NCI-H2196 treated with DMSO at 0.1 percent for 48 hours (cell line): ENCODE measurements around the gene GSG1L.

Experiments
- DNase-seq: peaks from one replicate; lab custom pipeline; 2025; ENCODE audit not compliant: unreplicated experiment; lab: John Stamatoyannopoulos, UW

GSG1L gene

DNA sequence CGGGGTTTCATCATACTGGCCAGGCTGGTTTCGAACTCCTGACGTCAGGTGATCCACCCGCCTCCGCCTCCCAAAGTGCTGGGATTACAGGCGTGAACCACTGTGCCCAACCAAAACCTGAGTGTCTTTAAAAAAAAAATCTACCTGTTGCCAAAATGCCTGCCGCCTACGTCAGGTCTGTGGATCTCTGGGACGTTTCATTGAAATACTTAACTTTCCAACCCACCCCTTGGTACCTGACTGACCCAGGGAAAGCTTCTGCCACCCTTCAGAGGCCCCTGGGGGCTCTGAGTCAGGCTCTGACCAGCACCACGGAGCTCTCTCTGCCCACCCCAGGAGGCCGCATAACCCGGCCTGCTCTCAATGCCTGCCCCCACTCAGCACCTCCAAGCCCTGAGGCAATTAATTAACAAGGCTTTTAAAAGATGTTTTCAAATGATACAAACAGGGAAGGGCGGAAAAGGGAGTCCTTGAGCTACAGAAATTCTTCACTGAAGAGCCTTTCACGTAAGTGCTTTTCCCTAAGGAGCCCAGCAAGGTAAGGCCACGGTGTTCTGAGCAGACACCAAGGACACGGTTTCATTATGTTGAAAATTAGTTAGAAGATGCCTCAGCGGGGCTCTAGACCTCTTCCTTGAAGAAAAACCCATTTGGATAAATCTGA, 29.3 kb upstream of the GSG1L start:
- DNase-seq: no peak

DNA sequence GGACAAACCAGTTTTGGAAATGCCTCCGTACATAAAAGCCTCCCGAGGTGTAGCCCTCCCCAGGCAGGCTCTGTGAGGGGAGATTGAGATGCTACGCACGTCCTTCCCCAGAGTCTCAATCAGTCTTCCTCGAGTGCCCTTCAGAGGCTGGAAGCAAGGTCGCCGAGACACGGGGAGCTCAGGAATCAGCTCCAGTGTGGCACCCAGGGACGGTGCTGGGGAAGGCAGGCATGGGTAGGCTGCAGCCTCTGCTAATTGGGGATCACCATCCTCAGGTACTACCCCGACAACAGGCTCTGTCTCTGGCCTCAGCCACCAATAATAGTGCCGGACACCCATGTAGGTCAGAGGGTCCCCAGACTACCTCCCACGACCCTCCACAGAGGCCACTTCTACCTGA, 28.1 kb upstream of the GSG1L start:
- no peak for DNase-seq

DNA sequence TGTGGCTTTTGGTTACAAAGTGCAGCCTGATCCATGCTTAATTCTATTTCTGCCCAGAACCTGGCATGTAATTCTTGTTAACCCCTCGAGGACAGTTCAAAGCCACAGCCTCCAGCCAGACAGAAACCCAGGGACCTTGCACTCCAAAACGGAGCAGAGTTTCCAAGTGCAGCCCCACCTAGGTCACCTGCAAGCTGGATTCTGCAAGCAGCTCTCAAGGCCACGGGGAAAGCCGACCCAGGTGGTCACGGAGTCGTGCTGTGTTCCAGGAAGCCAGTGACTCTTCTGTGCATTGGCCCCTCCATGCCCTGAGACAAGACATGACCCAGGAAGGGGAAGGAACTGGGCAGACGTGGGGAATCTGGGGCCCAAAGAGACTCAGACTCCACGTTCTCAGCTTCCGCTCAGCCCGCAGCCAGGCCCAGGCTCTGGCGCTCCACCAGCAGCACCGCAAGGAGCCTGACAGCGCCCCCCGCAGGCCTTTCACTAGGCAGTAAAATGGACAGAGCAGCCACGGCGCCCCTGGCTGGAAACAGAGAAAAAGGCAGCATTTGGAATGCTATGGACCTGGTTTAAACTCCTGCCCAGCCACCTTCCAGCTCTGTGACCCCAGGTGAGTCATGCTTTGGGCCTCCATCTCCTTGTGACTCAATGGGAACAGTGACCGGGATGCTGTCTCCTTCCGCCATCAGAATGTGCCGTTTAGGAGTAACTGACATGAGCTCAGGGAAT, 27.3 kb upstream of the GSG1L start:
- no peak for DNase-seq

DNA sequence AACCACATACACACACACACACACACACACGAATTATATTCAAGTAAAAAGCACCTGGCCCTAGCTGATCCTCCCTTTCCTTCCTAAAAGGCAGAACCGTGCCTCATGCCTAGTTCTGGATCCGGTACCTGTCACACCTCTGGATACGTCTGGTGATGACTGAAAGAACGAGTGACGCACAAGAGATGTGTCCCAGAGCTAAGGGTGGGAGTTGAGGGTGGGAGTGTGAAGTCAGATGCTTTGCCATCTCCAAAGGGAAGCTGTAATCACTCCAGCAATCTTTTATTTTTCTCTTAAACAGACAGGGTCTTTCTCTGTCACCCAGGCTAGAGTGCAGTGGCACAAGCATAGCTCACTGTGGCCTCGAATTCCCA, 26.5 kb upstream of the GSG1L start:
- no peak for DNase-seq

DNA sequence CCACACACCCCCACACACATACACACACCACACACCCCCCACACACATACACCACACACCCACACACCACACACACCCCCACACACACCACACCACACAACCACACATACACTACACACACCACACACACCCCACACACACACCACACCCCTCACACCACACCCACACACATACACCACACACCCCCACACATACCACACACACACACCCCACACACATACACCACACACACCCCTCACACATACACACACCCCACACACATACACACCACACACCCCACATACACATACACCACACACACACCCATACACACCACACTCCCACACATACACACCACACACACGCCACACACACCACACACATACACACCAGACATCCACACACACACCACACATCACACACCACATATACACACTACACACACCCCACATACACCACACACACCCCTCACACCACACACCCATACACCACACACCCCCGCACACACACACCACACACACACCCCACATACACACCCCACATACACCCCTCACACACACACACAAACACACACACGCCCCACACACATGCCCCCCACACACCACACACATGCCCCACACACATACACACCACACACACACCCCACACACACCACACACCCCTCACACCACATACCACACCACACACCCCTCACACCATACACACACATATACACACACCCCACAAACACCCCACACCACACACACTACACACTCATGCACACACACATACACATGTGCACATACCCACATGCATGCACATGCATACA, 25.9 kb upstream of the GSG1L start:
- DNase-seq: no peak

DNA sequence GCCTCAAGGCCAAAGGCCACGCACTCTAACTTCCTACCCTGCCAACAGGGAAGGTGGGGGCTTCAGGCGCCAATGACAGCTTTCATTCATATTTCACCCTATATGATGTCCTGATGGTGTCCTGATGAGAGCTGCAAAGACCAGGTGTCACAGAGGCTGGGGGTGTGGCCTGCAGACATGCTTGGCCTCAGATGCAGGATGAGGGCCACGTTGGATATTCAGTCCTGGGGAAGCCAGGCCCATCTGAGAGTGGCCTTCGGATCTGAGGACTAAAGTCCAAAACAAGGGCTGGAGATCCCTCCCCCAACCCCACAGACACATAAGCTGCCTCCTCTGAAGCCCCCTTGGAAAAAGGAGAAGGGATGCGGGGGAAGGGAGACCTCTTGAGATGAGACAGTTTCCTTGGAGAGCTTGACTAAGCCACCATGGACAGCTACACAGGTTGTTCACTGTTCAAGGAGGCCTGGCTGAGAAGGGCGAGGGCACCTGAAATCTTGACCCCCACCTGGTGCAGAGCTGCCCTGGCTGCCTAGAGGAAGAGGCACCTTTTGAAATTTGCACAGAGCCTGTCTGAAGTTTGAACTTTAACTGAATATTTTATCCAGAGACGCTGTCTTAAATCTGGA, 24.3 kb upstream of the GSG1L start:
- no peak for DNase-seq

DNA sequence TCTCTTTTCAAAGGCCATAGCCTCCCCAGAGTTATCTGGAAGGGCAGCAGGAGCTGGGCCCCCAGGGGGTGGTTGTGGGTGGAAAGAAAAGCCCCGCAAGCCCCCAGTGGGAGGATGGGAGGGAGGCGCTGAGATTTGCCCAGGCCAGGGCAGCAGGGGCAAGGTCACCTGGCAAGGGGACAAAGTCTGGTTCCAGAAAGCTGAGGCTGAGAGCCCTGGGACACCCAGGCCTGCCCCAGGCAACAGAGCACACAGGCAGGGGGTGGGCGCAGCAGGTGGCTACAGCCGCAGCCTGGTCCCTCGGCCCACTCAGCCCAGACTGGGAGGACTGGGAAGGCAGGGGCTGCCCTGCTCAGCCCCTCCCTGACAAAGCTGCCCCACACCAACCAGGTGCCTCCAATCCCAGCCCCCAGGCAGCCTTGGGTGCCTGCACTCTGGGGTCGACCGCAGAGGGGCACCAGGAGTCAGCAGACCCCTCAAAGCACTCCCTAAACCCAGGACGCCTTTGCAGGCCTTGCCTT, 23.7 kb upstream of the GSG1L start:
- DNase-seq: no peak

DNA sequence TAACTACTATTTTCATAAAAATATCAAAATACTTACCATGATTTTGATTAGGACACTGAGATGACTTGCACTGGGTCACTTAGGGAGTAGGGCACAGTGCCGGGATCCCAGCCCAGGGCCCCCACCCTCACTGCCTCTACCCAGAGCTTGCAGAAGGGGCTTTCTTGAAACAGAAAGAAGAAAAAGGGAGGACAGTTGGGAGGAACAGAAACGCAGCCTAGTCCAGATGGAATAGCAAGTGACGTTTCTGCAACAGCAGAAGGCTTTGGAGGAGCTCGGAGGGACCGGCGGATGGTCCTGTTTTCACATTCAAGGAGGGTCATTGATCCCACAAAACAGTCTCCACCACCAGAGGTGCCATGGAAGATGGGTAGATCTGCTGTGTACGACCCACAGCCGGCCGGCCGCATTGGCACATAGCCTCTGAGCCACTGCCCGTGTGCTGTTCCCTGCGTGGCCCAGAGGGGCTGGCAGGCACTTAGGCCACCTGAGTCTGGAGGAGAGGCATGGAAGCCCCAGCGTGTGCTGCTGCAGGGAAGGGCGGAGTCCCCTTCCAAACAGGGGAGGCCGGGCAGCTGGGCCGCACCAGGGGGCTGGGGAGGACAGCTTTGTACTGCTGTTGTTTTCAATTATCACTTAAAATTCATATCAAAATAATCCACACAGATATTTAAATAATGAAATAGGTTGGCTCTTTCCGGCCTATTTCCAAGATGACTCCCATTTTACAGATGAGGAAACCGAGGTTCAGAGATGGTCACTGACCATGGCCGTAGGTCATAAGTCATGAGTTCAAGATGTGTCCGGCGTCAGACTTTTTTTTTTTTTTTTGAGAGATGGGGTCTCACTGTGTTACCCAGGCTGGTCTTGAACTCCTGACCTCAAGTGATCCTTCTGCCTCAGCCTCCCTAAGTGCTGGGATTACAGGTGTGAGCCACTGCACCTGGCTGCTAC, 22.9 kb upstream of the GSG1L start:
- DNase-seq: no peak

DNA sequence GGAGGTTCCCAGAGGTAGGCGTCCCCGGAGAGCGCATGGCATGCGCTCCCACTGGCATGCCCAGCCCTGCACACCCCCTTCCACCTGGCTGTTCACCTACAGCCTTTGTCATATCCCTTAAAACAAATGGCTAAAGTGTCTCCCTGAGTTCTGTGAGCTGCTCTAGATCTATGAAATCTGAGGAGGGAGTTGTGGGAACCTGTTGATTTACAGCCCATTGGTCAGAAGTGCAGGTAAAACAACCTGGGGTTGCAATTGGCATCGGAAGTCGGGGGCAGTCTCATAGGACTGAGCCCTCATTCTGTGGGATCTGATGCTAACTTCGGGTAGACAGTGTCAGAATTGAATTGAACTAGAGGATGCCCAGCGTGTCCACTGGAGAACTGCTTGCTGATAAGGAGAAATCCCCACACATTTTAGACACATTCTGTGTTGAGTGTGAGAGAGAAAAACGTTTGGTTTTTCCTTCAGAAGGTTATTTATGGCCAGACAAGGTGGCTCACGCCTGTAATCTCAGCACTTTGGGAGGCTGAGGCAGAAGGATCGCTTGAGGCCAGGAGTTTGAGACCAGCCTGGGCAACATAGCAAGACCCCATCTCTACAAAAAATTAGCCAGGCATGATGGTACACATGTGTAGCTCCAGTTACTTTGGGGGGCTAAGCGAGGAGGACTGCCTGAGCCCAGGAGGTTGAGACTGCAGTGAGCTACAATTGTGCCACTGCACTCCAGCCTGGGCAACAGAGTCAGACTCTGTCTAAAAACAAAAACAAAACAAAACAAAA, 22.1 kb upstream of the GSG1L start:
- DNase-seq: no peak

DNA sequence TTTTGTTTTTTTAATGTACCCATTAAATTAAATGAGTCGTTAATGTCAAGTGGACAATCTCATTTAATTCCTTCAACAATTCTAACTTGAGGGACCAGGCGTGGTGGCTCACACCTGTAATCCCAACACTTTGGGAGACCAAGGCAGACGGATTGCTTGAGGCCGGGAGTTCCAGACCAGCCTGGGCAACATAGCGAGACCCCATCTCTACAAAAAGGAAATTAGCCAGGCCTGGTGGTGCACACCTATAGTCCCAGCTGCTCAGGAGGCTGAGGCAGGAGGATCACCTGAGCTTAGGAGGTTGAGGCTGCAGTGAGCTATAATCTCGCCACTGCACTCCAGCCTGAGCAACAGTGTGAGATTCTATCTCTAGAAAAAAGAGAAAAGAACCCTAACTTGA, 20.7 kb upstream of the GSG1L start:
- DNase-seq: no peak

DNA sequence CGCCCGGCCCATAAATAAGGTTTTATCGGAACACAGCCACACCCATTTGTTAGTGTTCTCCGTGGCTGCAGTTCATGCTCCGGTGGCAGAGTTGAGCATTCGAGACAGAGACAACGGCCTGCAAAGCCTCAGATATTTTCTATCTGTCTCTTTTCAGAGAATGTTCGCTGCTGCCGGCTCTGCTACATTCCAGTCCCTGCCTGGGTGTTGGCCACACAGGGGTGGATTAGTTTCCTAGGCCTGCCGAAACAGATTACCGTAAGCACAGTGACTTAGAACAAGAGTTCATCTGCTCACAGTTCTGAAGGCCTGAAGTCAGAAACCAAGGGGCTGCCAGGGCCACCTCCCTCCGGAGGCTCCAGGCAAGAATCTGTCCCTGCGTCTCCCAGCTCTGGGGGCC, 19.1 kb upstream of the GSG1L start:
- no peak for DNase-seq

DNA sequence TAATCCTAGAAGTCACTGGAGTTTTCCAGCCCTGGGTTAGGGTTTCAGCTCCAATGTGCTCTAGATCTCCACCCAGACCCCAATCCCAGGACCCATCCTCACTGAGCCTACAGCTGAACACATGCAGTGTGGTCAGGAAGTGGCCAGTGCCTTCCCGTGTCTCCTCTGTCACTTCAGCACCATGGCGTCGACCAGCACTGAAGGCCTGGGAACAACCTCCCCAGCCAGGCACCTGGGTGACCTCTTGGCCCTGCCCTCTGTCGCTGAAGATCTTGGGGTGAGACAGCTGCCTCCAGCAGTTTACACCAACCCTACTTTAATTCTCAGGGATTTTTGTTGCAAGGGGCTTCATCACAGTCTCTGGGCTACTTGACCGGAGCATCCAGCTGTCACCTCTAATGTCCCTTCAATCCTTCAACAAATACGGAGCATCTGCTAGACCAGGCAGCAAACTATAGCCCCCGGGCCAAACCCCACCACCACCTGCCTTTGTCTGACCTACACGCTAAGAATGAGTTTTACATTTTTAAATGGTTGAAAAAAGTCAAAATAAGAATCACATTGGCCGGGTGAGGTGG, 18.0 kb upstream of the GSG1L start:
- DNase-seq: no peak

DNA sequence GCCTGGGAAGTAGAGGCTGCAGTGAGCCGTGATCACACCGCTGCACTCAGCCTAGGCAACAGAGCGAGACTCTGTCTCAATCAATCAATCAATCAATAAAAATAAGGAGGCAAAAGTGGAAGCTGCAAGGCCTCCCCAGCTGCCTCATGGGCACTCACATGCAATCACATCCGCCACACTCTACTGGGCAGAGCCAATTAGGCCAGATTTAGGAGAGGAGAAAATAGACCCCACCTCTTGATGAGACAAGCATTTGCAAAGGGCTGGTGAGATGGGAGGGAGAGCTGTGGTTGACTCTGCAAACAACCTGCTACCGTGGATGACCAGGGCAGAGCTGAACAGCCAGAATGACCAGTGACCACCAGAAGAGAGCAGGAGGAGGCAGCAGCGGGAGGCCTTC, 14.7 kb upstream of the GSG1L start:
- DNase-seq: no peak

DNA sequence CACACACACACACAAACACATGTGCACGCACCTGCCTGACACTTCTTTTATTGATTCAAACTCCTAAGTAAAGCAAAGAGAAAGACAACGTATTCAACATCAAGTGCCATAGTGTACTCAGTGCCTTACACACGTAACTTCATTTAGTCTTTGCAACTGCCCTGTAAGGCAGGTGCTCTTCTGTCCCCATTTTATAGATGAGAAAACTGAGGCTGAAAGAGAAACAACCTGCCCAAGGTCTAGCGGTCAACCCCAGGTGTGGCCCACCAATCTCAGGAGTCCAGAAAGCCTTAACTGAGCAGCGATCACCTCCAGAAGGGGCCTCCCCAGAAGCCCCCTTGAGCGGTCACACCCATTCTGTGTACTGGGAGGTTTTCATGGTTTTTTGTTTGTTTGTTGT, 10.3 kb upstream of the GSG1L start:
- no peak for DNase-seq

DNA sequence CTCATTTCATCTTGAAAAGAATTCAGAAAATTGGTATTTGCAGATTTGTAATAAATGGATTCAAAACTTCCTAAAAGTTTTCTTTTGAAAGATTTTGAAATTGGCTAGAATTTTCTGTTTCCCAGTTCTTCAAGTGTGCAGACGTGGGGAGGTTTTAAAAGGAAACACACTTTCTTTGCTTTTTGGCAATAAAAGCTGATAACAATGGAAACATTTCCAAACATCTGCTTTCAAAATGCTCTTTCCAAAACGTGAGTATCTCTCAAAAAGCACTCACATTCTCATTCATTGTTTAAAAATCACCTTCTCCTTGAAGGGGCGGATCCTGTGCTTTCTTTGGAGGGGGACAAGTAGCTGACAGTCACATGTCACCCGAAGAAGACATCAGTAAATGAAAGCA, 8.6 kb upstream of the GSG1L start:
- DNase-seq: no peak

DNA sequence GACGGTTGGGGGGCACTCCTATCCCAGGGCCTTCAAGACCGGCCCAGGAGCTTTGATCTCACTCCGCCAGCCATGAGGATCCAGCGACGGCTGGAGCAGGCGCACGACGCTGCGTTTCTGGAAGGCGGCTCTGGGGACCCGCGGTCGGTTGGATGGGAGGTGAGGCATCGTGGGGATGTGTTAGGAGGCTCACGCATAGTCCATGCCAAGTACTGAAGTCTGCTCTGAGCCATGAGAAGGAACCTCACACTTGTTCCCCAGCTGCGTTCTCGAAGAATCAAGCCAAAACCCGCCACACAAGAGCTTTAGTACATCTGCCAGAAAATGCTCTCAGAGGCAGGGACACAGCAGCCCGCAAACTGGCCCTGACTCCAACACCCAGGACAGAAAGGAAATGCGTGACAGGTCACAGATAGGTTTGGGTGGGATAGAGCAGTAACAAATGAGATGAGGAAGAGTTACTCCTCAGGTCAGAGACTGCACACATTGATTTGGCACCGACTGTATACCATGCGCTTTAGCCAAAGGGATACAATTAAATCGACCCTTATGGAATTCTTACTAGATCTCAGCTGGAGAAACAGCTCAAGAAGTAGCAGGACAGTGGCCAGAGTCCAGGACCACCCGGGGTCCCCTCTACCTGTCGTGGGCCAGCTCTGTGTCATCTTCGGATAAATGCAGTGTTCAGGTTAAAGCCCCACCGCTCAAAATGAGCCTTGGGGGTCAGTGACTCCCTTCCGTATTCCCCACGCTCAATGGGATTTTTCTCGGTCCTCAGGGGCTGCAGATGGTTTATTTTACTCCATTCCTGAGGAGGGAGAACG, 6.7 kb upstream of the GSG1L start:
- no peak for DNase-seq

DNA sequence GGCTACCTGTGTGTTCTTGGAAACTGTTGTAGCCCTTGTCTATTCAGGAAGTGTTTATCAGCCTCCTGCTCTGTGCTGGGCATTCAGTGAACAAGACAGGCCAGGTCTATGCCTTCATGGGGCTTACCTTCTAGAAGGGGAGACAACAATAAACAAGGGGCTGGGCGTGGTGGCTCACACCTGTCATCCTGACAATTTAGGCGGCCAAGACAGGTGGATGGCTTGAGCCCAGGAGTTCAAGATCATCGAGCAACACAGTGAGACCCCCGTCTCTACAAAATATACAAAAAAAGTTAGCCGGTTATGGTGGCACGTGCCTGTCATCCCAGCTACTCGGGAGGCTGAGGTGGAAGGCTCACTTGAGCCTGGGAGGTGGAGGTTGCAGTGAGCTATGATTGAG, 5.5 kb upstream of the GSG1L start:
- no peak for DNase-seq

DNA sequence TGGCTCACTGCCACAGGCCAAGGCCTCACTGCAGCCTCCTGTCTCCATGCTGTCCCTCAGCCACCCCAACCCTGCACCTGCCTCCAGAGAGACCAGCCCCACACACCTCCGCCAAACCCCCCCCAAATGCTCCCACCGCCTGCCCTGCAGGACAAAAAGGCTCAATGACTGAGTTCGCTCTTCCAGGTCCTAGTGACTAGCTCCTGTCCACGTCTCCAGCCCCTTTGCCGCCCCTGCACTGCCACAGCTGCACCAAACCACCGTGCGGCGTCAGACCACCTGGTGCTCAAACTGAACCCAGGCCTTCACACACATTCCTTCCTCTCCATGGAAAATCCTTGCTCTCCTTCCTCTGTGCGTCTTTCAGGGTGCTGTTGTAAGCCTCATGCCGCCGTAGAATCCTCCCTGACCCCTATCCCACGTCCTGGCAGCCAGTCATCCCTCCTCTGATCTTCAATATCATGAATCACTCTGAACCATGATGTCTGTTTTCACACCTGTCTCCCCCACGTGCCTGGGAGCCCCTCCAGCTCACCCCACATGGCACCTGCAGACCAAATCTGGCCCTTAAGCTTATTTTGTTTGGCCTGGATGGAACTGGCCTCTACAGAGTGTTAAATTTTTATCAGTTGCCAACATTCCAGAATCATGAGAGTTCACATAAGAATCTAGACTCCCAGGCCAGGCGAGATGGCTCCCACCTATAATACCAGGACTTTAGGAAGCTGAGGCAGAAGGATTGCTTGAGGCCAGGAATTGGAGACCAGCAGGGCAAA, 4.3 kb upstream of the GSG1L start:
- no peak for DNase-seq
